GM18498 (cell line): ENCODE measurements around the gene MYRIP.

ENCODE experiments used
- ATAC-seq: cut with Tn5 transposase; IDR thresholded peaks from one replicate; pipeline ENCODE4 v1.9.1; 2021; ENCODE audit warnings: mild to moderate bottlenecking, moderate library complexity; ENCODE audit not compliant: unreplicated experiment

The MYRIP gene

DNA sequence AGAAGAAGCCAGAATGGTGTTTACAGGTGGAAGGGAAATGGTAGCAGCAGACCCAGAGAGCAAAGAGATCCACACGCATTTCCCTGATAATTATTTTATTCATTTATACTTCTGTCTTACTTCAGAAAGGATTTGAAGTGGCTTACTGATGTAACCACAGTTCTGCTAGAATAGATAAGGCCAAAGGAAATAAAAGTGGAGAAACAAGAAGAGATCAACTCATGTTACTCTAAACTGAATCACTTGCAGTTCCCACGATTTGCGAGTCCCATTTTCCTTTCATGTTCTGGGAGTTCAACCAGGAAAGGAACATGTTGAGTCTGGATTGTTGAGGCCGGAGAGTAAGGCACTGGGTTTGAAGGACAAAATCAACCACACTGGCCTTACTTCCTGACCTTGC is 151.8 kb downstream of the MYRIP start:
- no peak for ATAC-seq

DNA sequence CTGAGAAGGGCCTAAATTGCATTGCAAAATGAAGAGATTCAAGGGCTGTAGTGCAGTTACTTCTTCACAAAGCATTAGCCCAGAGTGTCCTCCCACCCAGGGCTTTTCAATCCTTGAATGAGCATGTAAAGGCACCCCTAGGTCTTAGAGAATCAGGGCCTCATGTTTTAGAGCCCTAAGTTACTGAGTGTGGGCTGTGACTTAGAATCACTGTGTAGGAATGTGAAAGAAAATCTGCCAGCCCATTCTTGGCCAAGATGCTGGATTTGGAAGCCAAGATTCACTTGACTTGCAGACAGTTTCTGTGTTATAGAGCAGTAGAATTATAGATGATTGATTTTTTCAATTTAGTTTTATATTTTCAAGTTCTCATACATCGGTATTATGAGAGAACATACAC is 153.2 kb downstream of the MYRIP start:
- ATAC-seq, result no peak

DNA sequence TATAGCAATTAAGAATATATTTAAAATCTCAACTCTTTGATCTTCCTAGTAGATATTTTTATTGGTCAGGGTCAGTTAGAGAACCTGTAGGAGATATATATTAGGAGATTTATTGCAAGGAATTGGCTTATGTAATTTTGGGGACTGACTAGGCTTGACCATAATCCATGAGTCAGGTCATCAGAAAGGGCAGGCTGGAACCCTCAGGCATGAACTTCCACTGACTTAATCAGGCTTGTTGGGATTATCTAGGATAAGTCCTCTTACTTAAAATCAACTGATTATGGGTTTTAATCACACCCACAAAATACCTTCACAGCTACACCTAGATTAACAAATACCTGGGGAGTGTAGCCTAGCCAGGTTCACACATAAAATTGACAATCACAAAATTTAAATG is 156.1 kb downstream of the MYRIP start:
- ATAC-seq, result no peak

DNA sequence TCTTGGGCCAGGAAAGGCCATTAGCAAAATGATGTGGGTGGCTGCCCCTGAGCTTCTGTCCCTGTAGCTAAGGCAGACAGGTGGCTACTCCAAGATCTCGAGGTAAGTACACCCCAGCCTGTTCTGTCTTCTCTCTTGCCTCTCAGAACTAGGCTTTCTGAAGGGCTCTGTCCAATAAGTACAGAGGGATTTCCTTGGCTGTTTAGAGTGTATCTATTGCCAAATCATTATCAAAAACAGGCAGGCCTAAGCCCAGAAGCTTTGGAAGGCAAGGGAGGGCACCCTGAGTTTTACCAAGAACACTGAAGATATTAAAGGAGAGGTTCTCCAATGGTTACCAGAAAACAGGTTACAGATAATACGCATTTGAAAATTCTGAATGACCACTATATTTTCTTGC is 156.6 kb downstream of the MYRIP start:
- no peak for ATAC-seq

DNA sequence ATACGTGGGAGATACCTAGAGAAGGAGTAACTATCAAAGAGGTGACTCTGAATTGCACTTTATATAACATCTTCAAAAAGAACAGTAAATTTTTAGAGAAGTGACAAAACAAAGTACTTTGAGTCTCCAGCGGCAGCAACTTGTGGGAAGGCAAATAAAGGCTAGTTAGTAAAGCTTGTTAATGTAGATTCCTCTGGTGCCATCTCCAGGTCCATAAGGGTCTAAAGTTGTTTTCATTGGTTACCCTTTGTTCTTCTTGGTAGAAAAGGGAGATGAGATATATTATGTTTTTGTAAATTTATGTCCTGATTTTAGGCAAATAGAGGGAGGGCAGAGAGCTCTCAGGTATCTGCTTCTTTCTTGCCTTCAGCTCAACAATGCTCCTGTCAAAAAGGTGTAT is 161.6 kb downstream of the MYRIP start:
- no peak for ATAC-seq

DNA sequence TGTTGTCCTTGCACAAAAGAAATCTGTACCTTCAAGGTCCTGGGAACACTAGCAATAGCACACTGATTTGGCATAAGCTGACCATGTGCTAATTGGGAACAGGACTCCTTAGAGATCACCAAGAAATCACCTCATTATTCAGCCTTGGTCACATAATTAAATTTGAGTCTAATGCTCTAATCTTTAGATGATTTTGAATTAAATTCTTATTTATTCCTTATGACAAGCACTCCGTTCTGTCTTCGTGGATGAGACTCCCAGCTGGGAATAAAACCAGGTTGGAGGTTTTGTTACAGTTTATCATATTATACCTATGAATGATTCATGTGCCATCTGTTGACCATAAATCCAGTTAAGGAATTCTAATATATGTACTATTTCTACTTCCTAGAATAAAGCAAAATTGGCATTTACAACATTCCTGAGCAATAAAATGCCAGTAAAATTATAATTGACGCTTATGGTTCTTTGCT is 162.2 kb downstream of the MYRIP start:
- ATAC-seq, result no peak

DNA sequence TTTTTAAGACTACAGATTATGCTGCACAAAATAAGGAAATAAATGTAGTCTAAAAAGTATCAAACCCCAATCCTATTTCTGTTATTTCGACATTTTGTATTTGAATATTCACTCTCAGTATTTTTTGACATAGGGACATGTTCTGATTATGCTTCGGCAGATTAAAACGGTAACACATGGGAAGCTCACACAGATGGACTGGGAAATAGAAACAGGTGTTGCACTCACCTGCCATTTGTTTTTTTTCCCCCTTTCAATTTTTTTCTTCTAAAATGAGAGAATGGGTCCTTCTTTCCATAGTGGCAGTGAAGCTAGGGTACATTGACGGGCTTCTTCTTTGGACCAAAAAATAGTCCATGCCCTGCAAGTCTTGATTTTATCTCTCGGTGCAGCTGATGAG is 163.1 kb downstream of the MYRIP start:
- ATAC-seq, result no peak

DNA sequence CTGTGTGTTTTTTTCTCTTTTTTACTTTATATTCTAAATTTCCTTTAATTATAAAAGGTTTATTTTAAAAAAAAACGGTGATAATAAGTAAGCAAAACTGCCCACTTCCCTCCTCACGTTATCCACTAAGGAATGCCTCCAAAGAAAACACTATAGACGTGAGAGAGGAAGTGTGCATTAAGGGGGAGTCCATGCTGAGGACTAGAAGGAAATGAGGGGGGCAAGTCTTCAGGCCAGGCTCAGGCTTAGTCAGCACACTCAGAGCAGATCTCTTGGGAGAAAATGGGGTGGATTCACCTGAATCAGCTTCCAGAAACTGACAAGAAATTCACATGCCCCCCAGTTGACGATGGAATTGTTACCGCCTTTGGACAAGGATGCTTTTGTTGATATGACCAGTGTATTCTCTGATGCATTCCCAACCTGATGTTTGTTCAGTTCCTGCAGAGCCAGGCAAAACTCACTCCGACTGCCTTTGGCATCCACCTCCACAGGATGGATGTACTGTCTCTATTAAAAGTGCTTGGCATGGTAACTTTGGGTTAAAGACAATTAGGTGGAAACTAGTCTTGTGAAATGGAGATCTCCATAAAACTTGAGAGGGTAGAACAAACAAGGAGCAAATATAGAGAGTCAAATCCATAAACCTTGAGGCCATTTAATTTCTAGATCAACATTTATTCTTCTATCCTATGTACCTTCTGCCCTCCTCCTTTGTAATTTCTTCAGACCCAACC is 167.8 kb downstream of the MYRIP start:
- no peak for ATAC-seq

DNA sequence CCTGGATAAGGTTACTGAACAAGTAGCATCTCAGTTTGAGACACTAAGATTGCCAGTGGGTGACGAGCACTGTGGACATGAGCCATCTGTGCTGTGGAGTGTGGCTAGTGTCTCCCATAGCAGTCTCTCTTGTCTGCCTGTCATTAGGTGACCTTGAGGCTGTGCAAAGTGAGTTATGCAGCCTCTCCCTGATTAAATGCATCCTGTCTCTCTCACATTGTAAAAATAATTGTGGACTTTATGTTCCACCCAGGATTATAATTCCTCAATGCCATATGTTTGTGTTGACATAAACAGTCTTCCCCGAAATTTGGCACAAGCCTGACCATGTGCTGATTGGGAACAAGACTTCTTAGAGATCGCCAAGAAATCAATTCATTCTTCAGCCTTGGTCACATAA is 168.9 kb downstream of the MYRIP start:
- no peak for ATAC-seq

DNA sequence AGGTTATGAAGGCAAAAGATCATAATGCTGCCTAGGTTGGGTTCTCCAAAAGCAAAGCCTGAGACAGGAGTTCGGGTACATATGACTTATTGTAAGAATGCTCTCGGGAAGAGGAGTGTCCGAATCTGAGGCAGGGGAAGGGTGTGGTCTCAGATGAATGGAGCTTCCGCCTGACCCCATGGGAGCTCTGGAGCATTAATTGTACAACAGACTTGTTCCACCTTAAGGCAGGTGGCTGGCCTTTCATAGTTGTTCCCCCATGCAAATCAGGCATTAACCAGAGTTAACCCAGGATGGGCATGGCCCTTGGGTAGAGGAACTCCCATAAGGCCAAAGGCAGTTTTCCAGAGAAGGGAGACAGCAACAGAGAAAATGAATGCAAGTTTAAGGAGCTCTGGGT is 170.6 kb downstream of the MYRIP start:
- ATAC-seq, result no peak

DNA sequence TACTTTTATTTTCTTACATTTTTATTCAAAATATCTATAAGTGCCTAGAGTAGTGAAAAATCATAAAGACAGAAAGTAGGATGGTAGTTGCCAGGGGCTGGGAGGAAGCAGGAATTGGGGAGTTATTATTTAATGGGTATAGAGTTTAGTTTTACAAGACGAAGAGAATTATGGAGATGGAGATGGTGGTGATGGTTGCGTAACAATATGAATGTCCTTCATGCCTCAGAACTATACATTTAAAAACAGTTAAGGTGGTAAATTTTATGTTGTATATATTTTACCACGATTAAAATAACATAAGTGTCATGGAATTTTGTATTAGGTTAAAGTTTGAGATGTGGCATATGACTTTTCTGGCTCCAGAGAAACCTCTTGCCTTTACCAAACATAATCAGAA is 171.4 kb downstream of the MYRIP start:
- ATAC-seq, result no peak

DNA sequence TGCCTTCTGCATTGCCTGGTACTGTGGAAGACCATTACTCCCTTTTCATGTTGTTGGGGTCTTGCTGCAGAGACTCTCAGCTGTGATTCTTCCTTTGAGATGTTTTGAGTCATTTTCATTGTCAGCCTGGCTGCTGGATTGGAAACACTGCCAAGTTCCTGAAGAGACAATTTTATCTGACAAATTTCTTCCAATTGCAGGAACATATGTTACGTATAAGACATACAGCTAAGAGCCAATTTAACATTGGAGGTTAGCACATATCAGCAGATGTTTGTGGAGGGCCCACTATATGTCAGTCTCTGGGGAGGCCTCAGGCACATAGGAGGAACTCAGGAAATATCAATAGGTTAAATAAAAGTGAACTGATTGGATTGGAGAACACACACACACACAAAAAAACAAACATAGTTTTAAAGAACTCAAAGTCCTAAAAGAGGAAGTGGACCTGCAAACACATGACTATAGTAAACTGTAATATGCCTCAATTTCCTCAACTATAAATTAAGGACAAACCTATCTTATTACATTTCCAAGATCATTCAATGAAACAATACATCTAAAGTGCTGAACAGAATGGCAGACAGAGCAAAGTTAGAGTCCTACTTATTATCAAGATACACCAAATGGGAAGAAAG is 172.3 kb downstream of the MYRIP start:
- no peak for ATAC-seq

DNA sequence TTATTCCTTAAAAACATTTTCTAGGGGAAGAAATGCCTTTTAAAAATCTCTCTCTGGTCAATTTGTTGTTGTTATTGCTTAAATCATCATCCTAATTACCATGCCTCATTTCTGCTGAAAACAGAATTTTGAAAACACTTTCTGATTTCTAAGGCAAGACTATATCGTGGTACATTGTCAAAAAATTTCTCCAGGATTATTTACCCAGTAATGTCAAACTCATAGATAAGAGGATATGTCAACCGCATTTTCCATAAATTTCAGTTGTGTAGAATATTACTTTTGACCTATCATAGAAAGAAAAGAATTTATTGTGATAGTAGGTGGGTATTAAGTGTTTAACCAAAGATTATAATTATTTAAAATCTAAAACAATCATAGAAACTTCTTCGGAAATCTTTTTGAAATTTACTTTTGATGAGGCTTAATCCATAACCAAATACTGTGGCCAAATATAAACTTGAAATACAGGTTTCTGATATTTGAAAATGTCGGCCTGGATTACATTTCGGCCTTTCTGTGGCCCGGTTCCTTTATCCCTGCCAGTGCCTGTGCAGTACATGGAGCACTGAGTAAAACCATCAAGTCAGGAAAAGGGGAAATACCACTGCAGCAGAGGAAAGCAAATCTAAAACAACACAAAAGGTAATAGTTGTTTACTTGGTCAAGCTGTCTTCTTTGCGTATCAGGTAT is 173.4 kb downstream of the MYRIP start:
- no peak for ATAC-seq

DNA sequence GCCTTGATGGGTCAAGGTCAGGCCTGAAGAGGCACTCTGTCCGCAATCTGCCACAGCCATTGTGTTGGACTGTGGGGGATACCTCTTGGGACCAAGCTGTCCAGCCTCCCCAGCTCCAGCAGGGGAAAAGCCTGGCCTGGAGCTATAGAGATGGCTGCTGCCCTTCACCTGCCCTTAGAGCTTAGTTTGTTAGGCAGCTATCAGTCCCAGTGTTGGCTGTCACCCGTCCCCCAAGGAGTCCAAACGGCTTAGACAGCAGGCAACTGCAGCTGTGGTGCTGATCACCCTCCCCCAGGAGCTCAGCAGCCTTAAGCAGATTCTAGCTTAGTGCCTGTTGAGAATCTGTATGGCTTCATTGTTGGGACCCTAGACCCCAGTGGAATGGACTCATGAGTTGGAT is 180.3 kb downstream of the MYRIP start:
- ATAC-seq, result no peak

DNA sequence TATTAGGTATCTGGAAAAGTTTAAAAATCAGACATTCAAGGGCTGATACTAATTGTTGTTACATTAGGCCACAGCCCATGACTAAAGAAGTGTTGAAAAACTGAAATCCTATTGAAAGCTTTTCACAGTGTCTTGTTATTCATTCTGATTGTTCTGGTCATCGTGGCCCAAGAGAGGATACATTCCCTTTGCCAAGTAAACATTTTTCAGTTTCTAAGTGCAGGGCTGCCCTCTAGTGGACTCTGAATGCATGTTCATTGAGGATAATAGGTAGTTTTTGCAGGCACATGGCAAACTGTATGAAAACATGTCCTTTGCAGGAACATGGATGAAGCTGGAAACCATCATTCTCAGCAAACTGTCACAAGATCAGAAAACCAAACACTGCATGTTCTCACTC is 181.1 kb downstream of the MYRIP start:
- no peak for ATAC-seq

DNA sequence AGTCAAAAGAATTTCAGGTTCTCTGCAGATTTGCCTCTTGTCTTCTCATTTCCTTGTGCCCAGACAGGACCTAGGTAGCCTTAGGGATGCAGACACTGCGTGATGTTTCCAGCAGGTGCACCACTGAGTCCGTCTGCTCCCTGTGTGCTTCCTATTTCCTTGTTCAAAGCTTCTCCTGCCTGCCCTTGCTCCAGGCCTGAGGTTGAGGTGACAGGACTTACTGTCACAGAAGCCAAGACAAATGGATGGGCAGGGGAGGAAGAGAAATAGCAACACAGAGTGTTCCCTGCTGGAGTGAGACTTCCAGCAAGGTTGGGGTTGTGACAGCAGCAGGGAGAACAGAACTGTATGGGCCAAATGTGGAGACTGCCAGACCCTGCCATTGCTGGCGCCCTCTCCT is 199.4 kb downstream of the MYRIP start:
- no peak for ATAC-seq

DNA sequence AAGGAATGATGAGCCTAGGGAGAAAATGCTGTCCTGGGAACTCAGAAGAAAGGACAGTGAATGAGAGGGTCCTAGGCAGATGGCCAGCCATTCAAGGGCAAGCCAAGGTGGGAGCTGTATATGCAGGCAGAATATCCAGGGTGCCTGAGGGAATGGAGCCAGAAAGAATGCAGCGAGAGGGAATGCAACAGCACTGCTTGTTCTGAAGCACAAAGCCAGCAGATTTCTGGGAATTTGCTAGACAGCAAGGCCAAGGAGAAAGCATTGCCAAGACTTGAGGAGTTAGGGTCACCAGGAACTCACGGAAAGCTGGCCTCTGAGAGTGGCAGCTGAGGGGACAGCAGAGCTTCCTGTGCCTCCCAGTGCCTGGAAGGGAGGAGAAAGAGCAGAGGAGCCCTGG is 200.6 kb downstream of the MYRIP start:
- ATAC-seq, result no peak

DNA sequence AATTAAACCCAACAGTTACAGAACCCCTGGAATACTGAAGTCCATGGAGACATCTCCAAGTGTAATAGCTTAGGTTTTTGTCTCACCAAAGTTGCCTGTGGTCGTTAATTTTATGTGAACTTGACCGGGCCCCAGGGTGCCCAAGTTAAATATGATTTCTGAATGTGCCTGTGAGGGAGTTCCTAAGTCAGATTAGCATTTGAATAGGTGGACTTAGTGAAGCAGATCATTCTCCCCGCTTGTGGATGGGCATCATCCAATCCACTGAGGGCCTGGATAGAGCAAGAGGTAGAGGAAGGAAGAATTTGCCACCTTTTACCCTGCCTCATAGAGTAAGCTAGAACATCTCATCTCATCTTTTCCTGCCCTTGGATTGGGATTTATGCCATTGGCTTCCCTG is 203.0 kb downstream of the MYRIP start:
- no peak for ATAC-seq

DNA sequence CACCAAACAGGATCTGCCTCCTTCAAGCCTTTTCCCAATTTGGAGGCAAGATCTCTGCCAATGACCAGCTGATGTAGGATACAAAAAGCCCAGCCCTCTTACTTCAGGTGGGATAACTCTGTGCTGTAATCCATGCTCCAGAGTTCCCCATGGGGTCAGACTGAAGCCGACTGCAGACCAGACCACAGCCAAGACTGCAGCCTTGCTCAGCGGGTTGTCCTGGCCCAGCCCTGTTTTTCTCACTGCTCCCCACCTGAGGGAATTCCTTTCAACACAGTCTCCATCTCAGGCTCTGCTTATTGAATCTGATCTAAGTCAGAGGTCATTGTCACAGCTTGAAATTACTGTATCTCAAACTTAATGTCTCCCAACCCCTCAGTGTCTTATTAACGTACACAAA is 207.0 kb downstream of the MYRIP start:
- ATAC-seq, result no peak

DNA sequence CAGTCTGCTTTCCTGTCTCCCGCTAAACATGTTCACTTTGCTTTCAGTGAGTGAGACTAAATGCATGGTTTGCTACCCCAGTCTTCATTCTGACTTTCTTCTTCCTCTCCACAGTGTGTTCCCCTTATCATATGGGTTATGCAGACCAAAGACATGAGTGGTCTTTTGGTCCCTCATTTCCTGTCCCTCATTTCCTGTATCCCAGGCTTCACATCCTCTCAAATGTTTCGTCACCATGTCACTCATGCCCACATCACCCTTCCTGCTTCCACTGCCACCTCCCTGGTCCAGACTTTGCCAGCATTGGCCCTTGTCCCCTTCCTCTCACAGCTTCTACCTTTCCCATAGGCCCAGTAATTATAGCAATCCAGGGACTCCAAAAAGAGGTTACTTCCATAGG is 209.0 kb downstream of the MYRIP start:
- no peak for ATAC-seq

DNA sequence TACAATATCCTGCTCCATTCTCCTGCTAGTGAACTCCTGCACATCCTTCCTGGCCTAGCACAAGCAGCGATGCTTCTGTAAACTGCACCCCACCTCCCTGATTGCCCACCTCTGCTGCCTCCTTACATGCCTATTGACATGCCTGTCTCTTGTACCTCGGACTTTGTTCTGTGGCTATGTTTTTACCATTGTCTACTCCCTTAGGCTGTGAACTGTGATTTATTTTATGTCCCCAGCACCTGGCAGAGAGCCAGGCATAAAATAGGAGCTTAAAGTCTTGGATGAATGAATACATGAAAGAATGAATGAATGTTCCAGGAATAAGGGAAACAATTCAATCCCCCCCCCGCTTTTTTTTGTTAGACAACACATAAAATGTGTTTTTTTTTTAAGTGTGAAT is 210.0 kb downstream of the MYRIP start:
- no peak for ATAC-seq

DNA sequence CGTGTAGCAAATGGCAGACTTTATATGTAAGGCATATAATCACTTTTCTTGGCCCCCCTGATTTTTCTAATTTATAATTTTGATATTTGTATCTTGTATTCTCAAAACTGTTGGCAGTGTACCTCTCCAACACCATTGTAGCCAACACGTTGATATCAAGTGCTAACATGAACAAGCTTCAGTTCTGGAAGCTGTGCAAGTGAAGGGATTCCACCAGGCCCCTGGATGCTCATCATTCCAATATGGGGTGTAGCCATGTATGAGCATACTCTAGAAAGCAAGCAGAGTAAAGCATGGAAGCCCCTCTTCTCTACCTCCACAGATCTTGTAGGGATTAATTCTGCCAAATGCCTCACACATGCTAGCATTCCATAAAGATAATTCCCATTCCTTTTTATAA is 211.3 kb downstream of the MYRIP start:
- ATAC-seq, result no peak
